G401.6 (cell line): ENCODE data around the gene MRPL17.
A peak's percentile ranks its signal among the peaks of the same experiment; 100 is the strongest.
"Not testable (repeated sequence)": the region's sequence is repeated elsewhere in the genome, so short reads cannot be mapped to it uniquely, and the experiment has no call there.

ENCODE experiments used
- FAIRE-seq: peaks from 2 replicates; lab custom pipeline; 2012; peaks lifted over from hg19 to GRCh38; lab: Jason Lieb, UNC

The MRPL17 gene

DNA sequence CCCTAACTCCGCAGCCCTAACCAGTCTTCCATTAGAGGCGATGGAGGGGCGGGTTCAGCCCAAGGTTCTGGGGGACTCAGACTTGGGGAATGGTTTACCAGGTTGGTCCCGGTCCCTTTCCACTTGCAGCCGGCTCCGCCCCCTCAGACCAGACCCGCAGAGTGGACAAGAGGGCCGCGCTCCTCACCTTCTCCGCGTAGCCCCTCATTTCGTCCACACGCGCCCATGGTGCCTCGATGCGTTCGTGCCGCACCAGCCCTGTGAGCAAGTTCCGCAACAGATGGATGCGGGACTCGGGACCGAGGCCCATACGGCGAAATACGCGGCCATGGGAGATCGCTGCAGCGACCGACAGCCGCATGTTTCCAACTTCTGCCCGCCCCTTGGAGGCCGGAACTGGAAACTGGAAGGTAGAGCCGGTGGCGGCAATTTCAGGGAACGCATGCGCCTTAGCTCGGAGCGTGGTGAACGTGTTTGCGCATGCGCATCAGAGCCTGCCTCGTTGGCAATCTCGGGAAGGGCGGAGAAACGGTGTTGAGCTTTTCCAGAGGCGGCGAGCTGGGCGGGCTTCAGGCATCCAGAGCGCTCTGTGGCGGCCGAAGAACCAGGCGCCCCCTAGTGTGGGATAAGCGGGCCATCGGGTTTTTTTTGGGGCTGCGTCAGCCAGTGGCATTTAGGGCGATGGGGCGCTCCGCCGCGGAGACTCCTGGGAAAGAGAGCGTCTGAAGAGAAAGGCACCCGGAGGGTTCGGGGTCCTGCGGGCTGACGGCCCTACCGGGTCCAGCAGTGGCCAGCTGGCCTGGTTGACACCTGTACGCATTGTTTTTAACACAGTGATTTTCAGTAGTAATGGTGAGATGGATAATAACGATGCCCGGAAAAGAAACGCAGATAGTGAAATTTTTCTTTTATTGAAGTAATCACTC, at the start of gene MRPL17:
Gene MRPL17, minus strand, starts transcription at position 405 of the 926 bp plus-strand sequence. Its CDS starts 44 bp downstream, at position 361.
- peak; percentile 98 for FAIRE-seq

DNA sequence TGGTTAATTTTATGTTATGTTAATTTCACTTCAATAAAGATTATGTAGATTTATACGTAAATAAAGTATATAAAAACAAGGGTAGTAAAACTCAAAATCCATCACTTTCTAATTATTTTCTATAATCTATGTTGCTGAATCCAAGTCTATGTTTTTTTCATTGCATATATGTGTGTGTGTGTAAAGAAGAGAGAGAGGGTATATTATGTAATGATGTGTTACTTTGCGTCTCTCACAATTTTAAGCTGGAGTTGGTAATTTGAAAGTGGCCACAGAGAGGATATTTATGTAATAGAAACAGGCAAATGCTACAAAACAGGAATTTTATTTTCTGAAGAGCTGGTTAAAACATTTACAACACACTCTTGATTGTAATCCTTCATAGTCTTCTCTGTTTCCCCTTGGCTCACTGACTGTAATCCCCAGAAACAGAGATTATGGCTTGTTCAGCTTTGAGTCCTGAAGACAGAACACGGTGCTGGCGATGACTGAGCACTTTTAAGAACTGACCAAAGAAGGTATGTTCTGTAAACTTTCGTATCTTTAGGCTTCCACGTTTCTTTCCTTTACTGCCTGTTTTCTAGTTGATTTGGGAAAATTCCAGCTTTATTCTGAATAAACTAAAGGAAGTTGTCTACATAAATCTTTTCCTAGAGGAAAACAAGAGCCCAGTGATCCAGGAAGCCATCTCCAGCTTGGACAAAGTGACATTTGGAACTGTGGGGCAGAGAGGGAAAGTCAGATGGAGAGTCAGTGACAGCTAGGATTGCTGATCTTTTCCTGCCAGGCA, 45.0 kb upstream of the MRPL17 start:
- FAIRE-seq: no peak

DNA sequence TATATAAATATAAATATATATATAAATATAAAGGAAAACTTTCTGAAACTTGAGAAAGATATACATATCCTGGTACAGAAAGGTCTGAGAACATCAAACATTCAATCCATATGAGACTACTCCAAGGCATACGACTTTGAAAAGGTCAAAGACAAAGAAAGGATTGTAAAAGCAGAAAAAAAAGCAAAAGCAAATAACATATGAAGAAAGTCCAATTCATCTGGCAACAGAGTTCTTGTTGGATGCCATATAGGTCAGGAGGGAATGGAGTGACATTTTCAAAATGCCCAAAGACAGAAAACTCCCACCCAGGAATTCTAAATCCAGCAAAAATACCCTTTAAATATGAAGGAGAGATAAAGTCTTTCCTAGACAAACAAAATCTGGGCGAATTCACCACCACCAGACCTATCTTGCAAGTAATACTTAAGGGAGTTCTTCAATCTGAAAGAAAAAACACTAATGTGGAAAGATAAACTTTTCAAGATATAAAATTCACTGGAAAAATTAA, 42.3 kb upstream of the MRPL17 start:
- no peak for FAIRE-seq

DNA sequence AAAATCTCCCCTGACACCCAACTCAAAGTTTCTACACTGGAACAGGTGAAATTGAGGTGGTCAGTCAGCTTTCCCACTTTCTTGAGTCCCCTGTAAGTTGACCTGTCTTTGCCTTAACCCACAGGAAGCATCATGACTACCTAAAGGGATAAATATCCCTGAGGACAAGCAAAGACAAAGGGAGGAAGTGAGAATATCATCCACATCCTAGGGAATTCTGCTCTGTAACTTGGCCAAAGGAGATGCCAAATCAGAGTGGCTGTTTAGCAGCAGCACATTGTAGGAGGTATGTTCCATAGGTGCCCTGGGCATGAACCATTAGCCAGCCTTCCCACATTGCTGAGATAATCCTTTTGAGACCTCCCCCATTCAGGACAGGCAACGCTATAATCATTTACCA, 40.9 kb upstream of the MRPL17 start:
- FAIRE-seq: no peak

DNA sequence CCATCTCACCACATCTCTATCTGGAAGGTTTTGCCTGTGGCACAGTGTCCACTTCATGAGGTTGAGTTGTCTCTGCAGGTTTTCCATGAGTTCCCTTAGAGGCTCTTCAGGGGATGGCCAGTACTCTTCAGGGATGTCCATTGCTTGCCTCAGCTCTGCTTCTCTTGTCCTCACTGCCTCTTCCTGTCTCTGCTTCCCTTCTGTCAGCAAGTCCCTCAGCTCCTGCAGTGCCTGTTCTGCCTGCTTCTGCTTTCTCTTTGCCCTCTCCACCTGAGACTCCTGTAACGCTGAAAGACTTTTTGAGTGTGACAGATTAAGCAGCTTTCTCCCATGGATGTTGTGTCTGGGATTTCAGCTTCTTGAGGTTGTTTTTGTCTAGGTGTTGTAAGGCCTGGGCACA, 38.2 kb upstream of the MRPL17 start:
- no peak for FAIRE-seq

DNA sequence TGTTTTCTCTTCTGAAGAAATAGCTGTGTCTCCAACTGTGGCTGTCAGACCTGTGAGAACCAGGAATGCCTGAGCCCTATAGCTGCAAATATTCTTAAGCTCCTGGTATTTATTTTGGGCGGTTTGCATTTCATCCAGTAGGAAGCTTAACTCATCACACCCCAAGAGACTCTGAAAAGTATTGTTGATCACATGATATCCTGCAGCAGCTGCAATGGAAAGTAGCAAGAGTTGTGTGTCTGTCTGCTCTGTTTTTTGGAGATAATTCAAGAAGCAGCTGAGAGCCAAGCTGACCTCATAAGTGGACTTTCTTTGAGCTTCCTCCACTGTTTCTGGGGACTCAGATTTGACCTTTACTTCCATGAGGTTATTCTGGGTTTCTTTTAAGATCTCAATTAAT, 36.4 kb upstream of the MRPL17 start:
- FAIRE-seq: no peak

DNA sequence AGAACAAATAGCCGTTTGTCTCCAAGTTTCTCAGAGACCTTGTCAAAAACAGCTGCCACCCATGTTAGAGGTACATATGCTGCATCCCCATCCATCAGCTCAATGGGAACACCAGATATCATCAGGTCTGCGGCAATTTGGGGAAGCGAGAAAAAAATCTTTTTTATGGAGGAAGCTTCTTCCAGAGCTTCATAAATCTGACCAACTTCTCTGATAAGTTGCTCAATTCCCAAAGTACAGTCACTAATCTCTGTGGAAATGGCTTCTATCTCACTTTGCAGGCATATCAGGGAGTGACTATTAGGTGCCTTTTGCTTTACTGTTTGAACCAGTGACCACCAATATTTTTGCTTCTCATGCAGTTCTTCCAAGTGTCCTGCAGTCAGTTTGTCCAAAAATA, 34.3 kb upstream of the MRPL17 start:
- FAIRE-seq: no peak

DNA sequence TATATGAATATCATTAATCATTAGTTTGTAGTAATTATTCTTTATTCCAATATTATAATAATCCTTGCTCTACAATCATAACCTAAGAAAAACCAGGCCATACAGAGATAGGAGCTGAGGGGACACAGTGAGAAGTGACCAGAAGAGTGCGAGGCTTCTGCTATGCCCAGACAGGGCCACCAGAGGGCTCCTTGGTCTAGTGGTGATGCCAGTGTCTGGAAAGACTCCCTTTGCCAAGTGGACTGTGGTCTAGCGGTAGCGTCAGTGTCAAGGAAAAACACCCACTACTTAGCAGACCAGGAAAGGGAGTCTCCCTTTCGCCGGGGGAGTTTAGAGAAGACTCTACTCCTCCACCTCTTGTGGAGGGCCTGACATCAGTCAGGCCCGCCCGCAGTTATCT, 28.4 kb upstream of the MRPL17 start:
- peak; percentile 28 for FAIRE-seq

DNA sequence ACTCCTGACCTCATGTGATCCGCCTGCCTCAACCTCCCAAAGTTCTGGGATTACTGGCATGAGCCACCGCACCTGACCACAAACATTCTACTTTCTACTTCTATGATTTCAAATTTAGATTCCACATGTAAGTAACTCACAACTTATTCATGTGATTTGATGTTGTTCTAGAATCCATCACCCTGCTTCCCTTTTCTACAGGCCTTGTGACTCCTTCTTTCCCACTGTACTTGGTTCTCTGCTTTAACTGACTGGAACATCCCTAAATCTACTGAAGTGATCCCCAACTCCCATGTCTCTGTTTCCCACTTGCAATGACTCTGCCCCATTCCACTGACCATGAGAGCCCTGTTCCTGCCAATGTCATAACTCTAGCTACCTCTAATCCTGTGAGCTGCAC, 25.7 kb upstream of the MRPL17 start:
- no peak for FAIRE-seq

DNA sequence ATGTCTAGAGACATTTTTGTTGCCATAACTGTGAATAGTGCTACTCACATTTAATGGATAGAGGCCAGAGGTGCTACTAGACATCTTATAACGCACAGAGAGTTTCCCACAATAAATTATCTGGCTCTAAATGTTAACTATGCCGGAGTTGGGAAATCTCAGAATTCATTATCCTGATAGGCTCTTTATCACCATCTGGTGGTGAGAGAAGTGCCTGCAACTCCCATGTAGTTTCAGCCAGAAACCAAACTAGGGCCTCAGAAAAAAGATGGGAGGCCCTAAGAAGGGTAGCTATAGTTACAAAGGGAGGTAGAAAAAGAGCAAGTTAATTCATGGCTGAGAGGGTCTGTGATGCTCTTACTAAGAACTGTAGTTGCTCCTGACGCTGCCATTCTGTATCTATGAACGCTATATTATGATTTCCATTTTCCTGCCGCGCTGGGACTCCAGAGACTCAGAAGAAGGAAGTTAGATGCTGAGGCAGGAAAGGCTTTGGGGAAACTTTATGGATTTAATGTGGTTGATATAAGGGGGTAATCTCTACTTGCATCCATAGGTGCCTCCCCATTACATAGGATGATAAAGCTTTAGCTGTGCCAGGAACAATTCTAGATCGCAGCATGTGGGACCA, 22.9 kb upstream of the MRPL17 start:
- peak; percentile 85 for FAIRE-seq

DNA sequence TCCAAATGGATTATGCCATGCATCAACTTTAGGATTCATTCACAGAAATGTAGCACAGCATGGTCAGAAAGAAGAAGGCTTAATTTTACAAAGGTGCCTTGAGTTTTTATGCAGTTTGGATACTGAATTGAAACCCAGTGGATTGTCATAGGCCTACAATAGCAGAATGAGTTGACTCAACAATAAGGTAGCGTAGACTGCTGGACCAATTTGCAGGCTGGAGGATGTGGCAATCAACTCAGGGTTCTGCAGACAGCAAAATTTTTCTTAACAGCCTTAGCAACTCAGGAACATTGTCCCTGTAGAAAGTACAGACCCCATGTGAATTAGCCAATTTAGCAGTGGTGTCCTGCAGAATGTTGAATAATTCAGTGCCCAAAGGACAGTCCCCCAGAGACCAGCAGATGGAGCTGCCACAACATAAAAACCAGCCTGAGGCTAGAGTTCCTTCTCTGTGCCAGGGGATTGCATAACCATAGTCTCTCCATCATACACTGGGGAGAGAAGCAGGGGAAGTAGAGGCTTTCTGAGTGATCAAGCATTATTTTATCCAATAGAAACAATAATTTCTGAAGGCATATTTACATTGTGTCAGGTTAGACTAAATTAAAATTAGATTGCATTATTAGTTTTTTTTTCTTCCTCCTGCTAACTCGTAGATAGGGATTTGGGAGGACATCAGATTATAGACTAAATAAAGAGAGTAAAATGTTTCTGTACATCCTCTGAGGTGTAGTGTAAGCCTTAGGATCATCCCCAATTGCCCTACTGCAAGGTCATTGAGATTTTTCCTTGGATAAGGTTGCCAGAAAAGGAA, 20.3 kb upstream of the MRPL17 start:
- FAIRE-seq: no peak

DNA sequence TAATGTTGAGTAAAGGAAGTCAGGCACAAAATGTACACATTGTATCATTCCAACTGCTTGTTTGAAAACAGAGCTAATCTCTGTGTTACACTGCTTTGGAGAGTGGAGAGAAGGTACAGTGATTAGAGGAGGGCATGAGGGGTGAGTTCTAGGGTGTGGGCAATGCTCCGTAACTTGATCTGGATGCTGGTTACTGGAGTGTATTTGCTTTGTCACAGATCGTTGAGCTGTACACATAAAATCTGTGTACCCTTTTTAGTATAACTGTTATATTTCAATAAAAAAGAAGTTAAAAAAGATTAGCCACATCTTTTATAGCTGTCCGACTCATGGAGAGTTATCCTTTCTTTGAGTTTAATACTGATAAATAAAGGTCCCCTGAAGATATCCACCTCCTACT, 18.8 kb upstream of the MRPL17 start:
- FAIRE-seq: not testable (repeated sequence)

DNA sequence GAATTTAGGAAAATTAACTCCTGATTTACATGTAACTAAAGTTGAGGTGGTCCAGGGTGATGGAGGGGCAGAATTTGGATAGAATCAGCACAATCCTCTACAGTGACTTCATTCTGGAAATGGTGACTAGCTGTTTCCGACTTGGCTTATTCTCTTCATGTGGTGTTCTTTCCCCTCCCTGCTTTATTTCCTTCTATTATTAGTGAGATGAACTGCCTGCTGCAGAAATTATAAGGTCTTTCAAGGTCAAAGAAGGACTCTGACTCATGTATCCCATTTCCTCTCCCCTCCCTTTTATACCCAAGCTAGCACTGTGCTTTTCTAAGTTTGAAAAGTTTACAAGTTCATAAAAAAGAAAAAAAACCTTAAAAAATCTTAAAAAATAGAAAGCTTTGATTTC, 12.2 kb upstream of the MRPL17 start:
- no peak for FAIRE-seq

DNA sequence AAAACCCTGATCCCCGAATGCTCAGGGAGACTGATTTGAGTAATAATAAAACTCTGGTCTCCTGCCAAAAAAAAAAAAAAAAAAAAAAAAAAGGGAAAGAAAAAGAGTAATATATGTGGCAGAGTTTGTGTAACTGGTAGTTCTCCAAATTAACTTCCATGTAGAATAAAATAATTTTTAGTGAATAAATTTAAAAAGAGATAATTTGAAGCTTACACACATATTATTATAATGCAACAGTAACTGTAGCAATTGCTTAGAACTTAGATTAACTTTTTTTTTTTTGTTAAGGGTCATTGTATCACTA, 11.0 kb upstream of the MRPL17 start:
- FAIRE-seq: no peak

DNA sequence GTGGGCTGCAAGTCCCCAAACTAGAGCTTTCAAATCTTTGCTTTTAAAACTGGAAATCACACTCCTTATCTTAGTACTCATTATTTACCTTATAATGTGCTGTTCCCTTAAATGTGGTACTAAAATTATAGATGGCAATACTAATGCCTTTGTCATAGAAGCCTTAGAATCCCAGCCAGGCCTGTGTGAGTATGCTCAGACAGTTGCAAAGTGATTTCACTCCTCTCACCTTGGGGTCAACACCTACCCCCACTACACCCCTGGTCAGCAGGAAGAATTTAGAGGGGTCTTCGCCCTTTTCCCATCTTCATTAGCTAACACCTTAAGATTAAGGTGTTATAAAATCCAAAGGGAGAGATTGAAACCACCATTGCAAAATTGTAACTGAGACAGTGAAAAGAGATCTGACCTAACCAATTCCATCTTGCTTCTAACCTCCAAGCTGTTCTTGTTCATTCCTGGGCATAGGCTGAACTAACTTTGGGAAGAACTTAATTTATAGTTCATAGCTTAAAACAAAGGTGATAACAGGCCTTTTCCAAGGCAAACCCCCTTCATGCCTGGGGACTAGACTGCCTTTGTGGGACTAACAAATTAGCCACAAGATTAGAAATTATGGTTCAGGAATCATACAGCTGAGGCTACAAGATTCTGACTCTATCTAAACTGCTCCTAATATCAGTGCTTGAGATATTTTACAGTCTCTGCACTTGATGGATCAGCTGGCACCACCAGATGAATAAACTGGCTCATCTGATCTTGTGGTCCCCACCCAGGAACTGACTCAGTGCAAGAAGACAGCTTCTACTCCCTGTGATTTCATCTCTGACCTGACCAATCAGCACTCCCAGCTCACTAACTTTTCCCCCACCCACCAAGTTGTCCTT, 10.4 kb upstream of the MRPL17 start:
- no peak for FAIRE-seq

DNA sequence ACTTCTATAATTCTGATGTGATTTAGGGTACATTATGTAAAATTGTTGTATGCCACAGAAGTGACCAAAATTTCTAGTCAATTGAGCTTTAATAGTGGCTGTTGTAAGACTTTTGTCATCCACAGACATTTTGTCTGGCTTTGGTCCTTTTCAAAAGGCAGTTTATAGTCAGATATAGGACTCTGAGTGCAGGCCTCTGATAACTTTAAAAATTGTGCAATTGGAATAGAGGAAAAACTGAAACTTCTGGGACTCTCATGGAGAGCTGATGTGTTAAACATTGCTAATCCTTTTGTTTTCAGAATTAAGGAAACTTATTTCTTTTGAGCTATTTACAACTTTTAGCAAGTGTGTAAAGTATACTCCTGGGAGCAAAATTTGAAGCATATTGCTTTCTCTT, 9.0 kb upstream of the MRPL17 start:
- FAIRE-seq: no peak

DNA sequence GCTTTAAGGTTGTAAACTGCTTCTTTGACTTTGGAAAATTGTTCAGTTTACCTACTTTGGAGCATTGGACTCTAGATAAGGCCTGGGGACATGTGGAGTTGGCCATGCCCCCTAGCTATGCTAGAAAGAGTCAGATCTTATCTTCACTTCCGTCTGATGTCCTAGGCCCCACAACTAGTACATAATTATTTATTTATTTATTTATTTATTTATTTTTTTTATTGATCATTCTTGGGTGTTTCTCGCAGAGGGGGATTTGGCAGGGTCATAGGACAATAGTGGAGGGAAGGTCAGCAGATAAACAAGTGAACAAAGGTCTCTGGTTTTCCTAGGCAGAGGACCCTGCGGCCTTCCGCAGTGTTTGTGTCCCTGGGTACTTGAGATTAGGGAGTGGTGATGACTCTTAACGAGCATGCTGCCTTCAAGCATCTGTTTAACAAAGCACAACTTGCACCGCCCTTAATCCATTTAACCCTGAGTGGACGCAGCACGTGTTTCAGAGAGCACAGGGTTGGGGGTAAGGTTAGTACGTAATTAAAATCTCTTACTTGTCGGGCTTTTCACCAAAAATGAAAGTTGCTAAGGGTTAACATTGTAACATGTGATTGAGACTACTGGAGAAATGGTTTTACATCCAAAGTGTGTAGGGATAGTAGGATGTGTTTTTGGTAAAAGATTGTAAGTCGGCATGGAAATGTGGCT, 7.4 kb upstream of the MRPL17 start:
- FAIRE-seq: not testable (repeated sequence)

DNA sequence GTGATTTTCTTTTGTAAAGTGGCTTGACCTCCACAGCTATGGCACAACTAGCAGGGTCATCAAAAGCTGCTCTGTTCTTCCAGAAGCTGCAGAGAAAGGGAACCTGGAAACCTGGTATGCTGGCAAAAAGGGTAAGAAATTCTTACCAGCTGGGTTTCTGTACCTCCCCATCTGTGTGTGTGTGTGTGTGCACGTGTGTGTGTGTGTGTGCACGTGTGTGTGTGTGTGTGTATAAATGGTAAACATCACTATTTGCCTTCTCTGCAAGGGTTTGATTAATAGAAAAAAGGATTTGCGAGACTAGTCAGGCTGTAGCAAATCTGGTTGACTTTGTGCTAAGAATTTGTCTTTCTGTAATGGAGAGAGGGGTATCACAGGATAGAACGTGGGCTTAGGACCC, 4.7 kb upstream of the MRPL17 start:
- FAIRE-seq: no peak

DNA sequence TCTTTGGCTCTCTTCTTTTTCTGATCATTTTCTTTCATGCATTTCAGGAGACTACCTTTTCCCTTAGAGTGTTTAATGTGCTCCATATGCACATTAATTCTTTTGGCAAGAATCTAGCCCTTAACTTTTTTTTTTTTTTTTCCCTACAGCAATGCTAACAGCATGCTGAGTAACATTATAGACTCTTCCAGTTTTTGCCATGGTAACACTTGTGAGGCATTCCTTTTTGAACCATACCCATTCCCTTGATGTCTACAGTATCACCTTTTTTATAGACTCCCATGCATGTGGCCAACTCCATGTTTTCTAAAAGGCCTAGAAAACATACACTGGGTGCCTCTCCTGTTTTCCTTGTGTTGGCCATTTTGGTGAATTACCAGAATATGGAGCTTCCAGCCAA, 2.9 kb upstream of the MRPL17 start:
- no peak for FAIRE-seq

DNA sequence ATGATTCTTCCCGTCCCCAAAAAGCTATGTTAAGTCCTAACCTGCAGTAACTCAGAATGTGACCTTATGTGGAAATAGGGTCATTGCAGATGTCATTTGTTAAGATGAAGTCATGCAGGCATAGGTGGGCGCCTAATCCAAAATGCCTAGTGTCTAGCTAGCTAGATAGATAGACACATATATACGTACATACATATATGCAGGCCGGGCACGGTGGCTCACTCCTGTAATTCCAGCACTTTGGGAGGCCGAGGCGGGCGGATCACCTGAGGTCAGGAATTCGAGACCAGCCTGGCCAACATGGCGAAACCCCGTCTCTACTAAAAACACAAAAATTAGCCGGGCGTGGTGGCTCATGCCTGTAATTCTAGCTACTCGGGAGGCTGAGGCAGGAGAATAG, 928 bp upstream of the MRPL17 start:
- not testable (repeated sequence) for FAIRE-seq

DNA sequence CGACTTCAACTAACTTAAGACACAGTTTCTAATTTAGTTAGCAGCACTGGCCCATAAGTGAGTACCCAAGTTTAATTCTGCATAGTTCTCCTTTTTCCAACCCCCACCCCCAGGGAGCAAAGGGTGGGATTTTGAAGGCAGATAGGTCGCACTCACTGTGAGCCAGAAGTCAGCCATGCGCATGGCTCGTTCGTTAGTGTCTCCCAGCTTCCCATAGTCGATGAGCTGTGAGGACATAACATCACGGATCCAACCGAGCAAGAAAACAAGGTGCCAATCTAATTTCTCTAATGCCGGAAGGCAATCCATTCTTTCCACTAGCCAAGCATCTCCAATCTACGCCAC, 577 bp downstream of the MRPL17 start:
- FAIRE-seq: no peak
